Chondrocyte (in vitro differentiated cells): ENCODE results near the gene TRIM38. TPM values are rescaled to one million over a fixed set of nuclear protein-coding genes. Genes with fewer than 3 reads are reported as not detected.

Experiments used
- DNase-seq: peaks from one replicate; pipeline ENCODE4 v3.0.0; 2021; ENCODE audit warnings: mixed read lengths, low spot score
- H3K27ac Mint-ChIP-seq: one replicate; pipeline ENCODE4 v1.8.0; 2021; ENCODE audit warnings: mild to moderate bottlenecking, moderate library complexity, mixed read lengths; ENCODE audit not compliant: unreplicated experiment
- H3K27me3 Mint-ChIP-seq: 2 replicates; pipeline ENCODE4 v1.8.0; 2021; ENCODE audit warnings: low read depth, mixed read lengths
- H3K36me3 Mint-ChIP-seq: 2 replicates; pipeline ENCODE4 v1.8.0; 2021; ENCODE audit warnings: low read depth, mixed read lengths
- H3K4me1 Mint-ChIP-seq: 2 replicates; pipeline ENCODE4 v1.8.0; 2021; ENCODE audit warnings: low read depth, mild to moderate bottlenecking, mixed read lengths
- H3K4me3 Mint-ChIP-seq: one replicate; pipeline ENCODE4 v1.8.0; 2021; ENCODE audit warnings: mild to moderate bottlenecking, moderate library complexity, mixed read lengths; ENCODE audit not compliant: unreplicated experiment
- H3K9me3 Mint-ChIP-seq: 2 replicates; pipeline ENCODE4 v1.8.0; 2021; ENCODE audit warnings: low read depth, mixed read lengths
- CTCF ChIP-seq: fragments of 200-600 bp; sonication (generic); IDR thresholded peaks from 2 replicates; pipeline ENCODE4 v1.5.0; 2021; ENCODE audit warnings: antibody characterized with exemption, mild to moderate bottlenecking, moderate library complexity
- total RNA-seq: library from RNA; stranded (reverse); gene quantifications from 3 replicates; pipeline ENCODE4 v1.2.1, GENCODE V29; 2021

Gene TRIM38
- total RNA-seq, 1 donor from 2014 or later = 7.1 TPM

- Mint-ChIP-seq H3K27ac (no peak overlapping the region), H3K9me3 (no peaks in the 10 kb centered on the region), H3K4me1 (no peaks in the 10 kb centered on the region)
Measured at GRCh38 chr6:25980935-25981334, 18.3 kb downstream of the TRIM38 start.

GRCh38 chr6:25981568-25982263, 19.1 kb downstream of the TRIM38 start:
- H3K9me3 Mint-ChIP-seq = no peaks in the 10 kb centered on the region
- no peak for TF ChIP-seq CTCF
- no peaks in the 10 kb centered on the region for H3K27me3 Mint-ChIP-seq
- no peak for DNase-seq
- H3K4me3 Mint-ChIP-seq = no peak overlapping the region
- peaks cover 35% of the 10 kb centered on the region for H3K36me3 Mint-ChIP-seq
- H3K4me1 Mint-ChIP-seq = no peaks in the 10 kb centered on the region
- H3K27ac Mint-ChIP-seq = no peak overlapping the region

More at GRCh38 chr6:25980935-25981334, 18.3 kb downstream of the TRIM38 start:
- Mint-ChIP-seq H3K36me3 (peaks cover 40% of the 10 kb centered on the region), H3K27me3 (no peaks in the 10 kb centered on the region), H3K4me3 (no peak overlapping the region)
- DNase-seq = no peak
- TF ChIP-seq CTCF = no peak

- no peak overlapping the region for H3K27ac Mint-ChIP-seq
- H3K36me3 Mint-ChIP-seq = peaks cover 27% of the 10 kb centered on the region
- H3K9me3 Mint-ChIP-seq = no peaks in the 10 kb centered on the region
- H3K4me1 Mint-ChIP-seq = no peaks in the 10 kb centered on the region
- H3K4me3 Mint-ChIP-seq = no peak overlapping the region
- no peak for DNase-seq
- no peaks in the 10 kb centered on the region for H3K27me3 Mint-ChIP-seq
- TF ChIP-seq CTCF = no peak
Measured at GRCh38 chr6:25984265-25984664, 21.7 kb downstream of the TRIM38 start.

- H3K9me3 Mint-ChIP-seq = no peaks in the 10 kb centered on the region
- DNase-seq = no peak
- H3K4me1 Mint-ChIP-seq = peaks cover 9% of the 10 kb centered on the region
- H3K4me3 Mint-ChIP-seq = no peak overlapping the region
- no peaks in the 10 kb centered on the region for H3K27me3 Mint-ChIP-seq
- H3K27ac Mint-ChIP-seq = no peak overlapping the region
- H3K36me3 Mint-ChIP-seq = peaks cover 15% of the 10 kb centered on the region
- no peak for TF ChIP-seq CTCF
Measured at GRCh38 chr6:25987845-25988244, 25.2 kb downstream of the TRIM38 start.

GRCh38 chr6:25990172-25990873, 27.7 kb downstream of the TRIM38 start:
- Mint-ChIP-seq H3K9me3 (no peaks in the 10 kb centered on the region), H3K27ac (no peak overlapping the region), H3K36me3 (peaks cover 4% of the 10 kb centered on the region)

More at GRCh38 chr6:25990172-25990873, 27.7 kb downstream of the TRIM38 start:
- Mint-ChIP-seq H3K27me3 (no peaks in the 10 kb centered on the region), H3K4me3 (no peak overlapping the region), H3K4me1 (peaks cover 13% of the 10 kb centered on the region)
- TF ChIP-seq CTCF = no peak
- DNase-seq = no peak
